AG10803 (cell line): ENCODE data around the gene VWF.
A peak's percentile ranks its signal among the peaks of the same experiment; 100 is the strongest.

ENCODE experiments used
- DNase-seq: peaks from one replicate; pipeline ENCODE4 v3.0.0; 2010; ENCODE audit warnings: low read depth
- H3K4me3 ChIP-seq: 2 replicates; pipeline ENCODE4 v1.5.1; 2011; ENCODE audit warnings: mild to moderate bottlenecking, low read length, control low read depth
- TF ChIP-seq, protein P1 (sequence below): conservative IDR thresholded peaks from 2 replicates; pipeline ENCODE4 v1.5.1; 2011; ENCODE audit warnings: mild to moderate bottlenecking, low read length, control low read depth, inconsistent platforms

VWF gene

DNA sequence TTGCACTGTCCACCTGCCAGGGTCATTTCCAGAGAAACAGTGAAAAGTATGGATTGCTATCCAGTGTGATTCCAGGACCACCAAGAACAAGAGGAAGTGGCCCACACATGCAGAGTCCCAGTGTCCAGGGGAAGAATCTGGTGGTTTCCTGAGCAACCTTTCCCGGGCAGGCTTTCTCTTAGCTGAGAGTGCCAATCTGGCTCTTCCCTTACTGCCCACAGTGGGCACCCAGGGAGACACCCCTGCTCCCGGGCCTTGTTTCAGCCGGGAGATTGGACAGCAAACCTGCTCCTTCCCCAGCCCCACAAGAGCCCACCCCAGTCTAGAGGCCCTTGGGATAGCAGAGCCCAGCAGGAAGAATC is 62.1 kb downstream of the VWF start:
- H3K4me3 ChIP-seq, result no peak overlapping the region
- no peak for DNase-seq
- TF ChIP-seq, protein P1, sequence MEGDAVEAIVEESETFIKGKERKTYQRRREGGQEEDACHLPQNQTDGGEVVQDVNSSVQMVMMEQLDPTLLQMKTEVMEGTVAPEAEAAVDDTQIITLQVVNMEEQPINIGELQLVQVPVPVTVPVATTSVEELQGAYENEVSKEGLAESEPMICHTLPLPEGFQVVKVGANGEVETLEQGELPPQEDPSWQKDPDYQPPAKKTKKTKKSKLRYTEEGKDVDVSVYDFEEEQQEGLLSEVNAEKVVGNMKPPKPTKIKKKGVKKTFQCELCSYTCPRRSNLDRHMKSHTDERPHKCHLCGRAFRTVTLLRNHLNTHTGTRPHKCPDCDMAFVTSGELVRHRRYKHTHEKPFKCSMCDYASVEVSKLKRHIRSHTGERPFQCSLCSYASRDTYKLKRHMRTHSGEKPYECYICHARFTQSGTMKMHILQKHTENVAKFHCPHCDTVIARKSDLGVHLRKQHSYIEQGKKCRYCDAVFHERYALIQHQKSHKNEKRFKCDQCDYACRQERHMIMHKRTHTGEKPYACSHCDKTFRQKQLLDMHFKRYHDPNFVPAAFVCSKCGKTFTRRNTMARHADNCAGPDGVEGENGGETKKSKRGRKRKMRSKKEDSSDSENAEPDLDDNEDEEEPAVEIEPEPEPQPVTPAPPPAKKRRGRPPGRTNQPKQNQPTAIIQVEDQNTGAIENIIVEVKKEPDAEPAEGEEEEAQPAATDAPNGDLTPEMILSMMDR, result no peak

DNA sequence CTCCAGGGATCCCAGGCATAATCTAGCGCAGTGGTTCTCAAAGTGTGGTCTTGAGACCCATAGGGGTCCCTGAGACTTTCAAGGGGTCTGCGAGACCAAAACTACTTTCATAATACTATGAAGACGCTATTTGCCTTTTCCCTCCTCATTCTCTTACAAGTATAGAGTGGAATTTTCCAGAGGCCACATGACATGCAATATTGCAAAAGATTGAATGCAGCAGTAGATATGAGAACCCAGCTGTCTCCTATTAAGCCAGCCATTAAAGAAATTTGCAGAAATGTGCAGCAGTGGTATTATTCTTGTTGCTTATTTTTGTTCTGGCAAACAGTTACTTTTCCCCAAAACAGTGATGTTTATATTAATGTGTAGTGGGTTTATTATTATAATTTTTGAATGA is 62.8 kb downstream of the VWF start:
- TF ChIP-seq, protein P1, result no peak
- peak; percentile 82 for DNase-seq

DNA sequence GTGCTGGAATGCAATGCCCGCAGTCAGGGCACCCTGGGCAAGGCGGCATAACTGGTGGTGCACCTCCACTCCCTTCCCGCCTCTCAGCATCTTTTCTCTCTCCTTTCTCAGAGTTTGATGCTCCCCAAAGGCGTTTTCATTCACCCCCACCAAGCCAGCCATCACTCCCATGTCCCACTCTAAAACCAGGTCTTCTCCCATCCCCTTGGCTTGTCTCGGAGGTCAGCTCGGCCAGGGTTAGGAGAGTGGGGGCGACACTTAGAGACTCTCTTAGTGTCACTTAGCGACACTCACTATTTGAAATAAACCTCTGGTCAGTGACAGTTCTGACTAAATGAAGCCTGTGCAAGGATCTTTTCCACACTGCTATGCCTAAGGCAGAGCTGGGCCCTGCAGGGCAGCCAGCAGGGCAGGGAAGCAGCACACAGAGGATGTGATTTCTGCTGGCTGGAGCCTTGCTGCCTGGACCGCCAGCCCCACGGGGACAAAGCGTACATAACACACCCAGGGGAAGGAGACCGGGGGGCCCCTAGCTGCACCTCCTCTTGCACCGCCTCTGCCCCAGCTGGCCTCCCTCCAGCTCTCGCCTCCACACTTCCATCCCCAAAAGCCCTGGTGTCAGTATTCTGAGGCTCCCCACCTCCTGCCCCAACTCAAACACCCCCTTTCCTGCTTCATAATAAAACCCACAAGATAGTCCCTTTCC is 64.5 kb downstream of the VWF start:
- no peak for DNase-seq
- no peak overlapping the region for H3K4me3 ChIP-seq
- TF ChIP-seq, protein P1, result no peak

More for the DNA sequence above, 62.8 kb downstream of the VWF start:
- no peak overlapping the region for H3K4me3 ChIP-seq

DNA sequence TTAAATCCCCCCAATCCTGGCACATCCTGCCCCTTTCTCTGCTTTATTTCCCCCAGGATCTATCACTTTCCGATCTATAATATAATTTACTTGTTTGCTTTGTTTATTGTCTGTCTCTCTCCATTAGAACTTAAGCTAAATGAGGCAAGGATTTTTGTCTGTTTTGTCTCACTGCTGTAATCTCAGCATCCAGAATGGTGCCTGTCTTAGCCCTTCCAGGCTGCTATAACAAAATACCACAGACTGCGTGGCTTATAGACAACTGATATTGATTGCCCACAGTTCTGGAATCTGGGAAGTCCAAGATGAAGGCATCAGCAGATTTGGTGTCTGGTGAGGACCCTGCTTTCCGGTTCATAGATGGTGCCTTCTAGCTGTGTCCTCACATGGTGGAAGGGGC is 65.2 kb downstream of the VWF start:
- TF ChIP-seq, protein P1, result no peak

DNA sequence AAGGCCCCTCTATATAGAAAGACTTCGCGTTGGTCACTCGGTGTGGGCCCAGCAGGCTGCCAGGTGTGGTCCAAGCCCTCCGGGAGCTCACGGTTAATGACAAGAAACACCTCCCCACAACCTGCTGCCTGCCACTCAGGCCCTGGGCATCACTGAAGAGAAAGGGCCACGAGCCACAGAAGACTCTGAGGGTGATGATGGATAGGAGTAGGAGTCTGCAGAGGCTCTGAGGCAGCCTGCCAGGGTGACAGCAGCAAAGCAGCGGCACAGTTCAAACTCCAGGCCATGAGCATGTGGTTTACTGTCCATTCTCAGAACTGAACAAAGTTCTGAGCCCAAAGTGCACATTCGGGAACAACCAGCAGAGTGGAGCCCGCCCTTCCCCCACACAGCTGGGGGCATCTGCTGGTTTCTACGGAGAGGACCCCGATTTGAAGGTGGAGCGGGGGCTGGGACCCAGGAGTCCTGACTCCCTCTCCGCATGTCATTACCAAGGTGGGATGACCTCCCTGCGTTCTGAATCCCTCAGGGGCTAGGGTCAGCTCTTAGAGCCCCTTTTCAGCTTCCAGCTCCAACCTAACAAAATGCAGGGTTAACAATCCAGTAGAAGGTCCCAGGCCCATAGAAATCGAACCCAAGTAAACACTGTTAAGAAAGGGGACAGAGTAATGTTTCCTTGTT is 65.8 kb downstream of the VWF start:
- H3K4me3 ChIP-seq, result no peak overlapping the region
- no peak for DNase-seq
- TF ChIP-seq, protein P1, result no peak

More for the DNA sequence above, 65.2 kb downstream of the VWF start:
- no peak for DNase-seq
- no peak overlapping the region for H3K4me3 ChIP-seq

DNA sequence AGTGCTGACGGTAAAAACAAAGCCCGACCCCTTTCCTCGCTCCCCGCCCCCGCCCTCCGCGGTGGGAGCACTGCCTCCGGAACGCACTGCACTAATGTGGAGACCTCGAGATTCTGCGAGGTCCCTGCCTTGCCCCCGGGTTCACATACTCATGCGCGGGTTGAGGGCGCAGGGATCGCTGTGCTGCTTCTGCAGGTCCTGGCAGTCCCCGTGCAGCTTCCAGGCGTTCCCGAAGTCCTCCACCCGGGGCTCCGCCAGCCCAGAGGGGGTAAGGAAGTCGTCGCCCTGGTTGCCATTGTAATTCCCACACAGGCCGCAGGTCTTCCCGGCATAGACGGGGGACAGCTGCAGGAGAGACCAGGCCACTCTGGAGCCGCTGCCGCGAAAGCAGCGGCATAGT is 66.8 kb downstream of the VWF start:
- no peak for DNase-seq
- H3K4me3 ChIP-seq, result no peak overlapping the region
- TF ChIP-seq, protein P1, result no peak
